Activated CD8-positive, alpha-beta T cell treated with anti-CD3 and anti-CD28 coated beads, Interleukin-2, amount 10 ng/mL, durations not matched to agents 7 days and 5 days (primary cell): ENCODE results near the gene PHC3. TPM values are rescaled to one million over a fixed set of nuclear protein-coding genes. Genes with fewer than 3 reads are reported as not detected.
"Not testable (repeated sequence)": the region's sequence is repeated elsewhere in the genome, so short reads cannot be mapped to it uniquely, and the experiment has no call there.

ENCODE experiments used
- ATAC-seq: fragments of 150-1000 bp; cut with Tn5 transposase; one replicate; pipeline ENCODE4 v1.10.0; 2021; ENCODE audit warnings: moderate library complexity
- CTCF ChIA-PET: fragments of 350-600 bp; sonication (Branson Sonifier 250); formaldehyde crosslinking; loops from one replicate; lab custom pipeline; 2021; ENCODE audit warnings: antibody characterized with exemption; lab: Charles Lee
- POLR2A ChIA-PET: fragments of 350-600 bp; sonication (Branson Sonifier 250); formaldehyde crosslinking; loops from one replicate; lab custom pipeline; 2021; ENCODE audit warnings: antibody characterized with exemption; lab: Charles Lee
- DNase-seq: peaks from one replicate; pipeline ENCODE4 v3.0.0-alpha.2; 2020
- H3K27ac Mint-ChIP-seq: one replicate; pipeline ENCODE4 v1.8.0; 2021; ENCODE audit warnings: mild to moderate bottlenecking, mixed read lengths
- H3K27me3 Mint-ChIP-seq: one replicate; pipeline ENCODE4 v1.8.0; 2021; ENCODE audit warnings: low read depth, mixed read lengths
- H3K36me3 Mint-ChIP-seq: one replicate; pipeline ENCODE4 v1.8.0; 2021; ENCODE audit warnings: low read depth, mixed read lengths
- H3K4me1 Mint-ChIP-seq: one replicate; pipeline ENCODE4 v1.8.0; 2021; ENCODE audit warnings: low read depth, mixed read lengths
- H3K4me3 Mint-ChIP-seq: one replicate; pipeline ENCODE4 v1.8.0; 2021; ENCODE audit warnings: mild to moderate bottlenecking, mixed read lengths
- H3K9me3 Mint-ChIP-seq: one replicate; pipeline ENCODE4 v1.8.0; 2022; ENCODE audit warnings: mixed read lengths; ENCODE audit not compliant: insufficient read depth
- total RNA-seq, 2 experiments: library from RNA; stranded (reverse); gene quantifications; one replicate each; pipeline ENCODE4 v1.2.3, GENCODE V29; 2021

The PHC3 gene
- total RNA-seq, 2 experiments from 2014 or later: 54.0 to 68.1 TPM

GRCh38 chr3:170207717-170208116 is 26.2 kb upstream of the PHC3 start:
- Mint-ChIP-seq H3K4me1 (no peaks in the 10 kb centered on the region), H3K9me3 (no peaks in the 10 kb centered on the region), H3K36me3 (no peaks in the 10 kb centered on the region), H3K27me3 (peaks cover 12% of the 10 kb centered on the region), H3K27ac (no peak overlapping the region), H3K4me3 (no peak overlapping the region)
- DNase-seq (no peak), ATAC-seq (no peak)
- ChIA-PET POLR2A (no interaction called here), CTCF (no interaction called here)

DNA sequence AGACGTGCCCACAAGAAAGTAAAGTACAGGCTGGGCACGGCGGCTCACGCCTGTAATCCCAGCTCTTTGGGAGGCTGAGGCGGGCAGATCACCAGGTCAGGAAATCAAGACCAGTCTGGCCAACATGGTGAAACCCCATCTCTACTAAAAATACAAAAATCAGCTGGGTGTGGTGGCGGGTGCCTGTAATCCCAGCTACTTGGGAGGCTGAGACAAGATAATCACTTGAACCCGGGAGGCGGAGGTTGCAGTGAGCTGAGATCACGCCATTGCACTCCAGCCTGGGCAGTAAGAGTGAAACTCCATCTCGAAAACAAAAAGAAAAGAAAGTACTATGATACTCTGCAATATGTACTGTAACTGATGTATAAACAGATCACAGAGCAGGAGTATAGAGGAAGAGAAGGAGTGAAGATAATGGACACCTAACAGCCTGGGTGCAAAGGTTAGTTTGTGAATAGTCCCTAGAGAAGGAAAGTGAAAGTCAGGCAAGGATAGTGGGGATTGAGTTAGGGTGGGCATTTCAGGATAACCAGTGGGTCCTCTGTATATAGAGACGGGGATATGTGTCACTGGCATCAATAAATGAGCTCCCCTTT is 24.7 kb upstream of the PHC3 start:
- H3K4me3 Mint-ChIP-seq, H3K4me1 Mint-ChIP-seq, DNase-seq, H3K27ac Mint-ChIP-seq, CTCF ChIA-PET, H3K9me3 Mint-ChIP-seq, POLR2A ChIA-PET, H3K36me3 Mint-ChIP-seq, ATAC-seq: not testable (repeated sequence)
- H3K27me3 Mint-ChIP-seq: peaks cover 12% of the 10 kb centered on the region

- Mint-ChIP-seq H3K27me3 (peaks cover 10% of the 10 kb centered on the region), H3K36me3 (no peaks in the 10 kb centered on the region), H3K9me3 (no peaks in the 10 kb centered on the region), H3K27ac (no peak overlapping the region), H3K4me1 (no peaks in the 10 kb centered on the region), H3K4me3 (no peak overlapping the region)
- no peak for ATAC-seq
- ChIA-PET POLR2A (no interaction called here), CTCF (no interaction called here)
- no peak for DNase-seq
Measured at GRCh38 chr3:170205302-170205701, 23.8 kb upstream of the PHC3 start.

DNA sequence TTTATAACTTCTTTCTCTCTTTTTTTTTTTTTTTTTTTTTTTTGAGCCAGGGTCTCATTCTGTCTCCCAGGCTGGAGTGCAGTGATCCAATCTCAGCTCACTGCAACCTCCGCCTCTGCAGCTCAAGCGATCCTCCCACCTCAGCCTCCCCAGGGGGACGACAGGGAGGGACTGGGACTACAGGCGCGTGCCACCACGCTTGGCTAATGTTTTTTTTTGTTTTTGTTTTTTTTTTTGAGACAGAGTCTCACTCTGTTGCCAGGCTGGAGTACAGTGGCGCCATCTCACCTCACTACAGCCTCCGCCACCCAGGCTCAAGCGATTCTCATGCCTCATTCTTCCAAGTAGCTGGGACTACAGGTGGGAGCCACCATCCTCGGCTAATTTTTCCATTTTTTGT is 23.0 kb upstream of the PHC3 start:
- Mint-ChIP-seq H3K4me1 (no peaks in the 10 kb centered on the region), H3K4me3 (no peak overlapping the region), H3K36me3 (no peaks in the 10 kb centered on the region), H3K27ac (no peak overlapping the region), H3K9me3 (no peaks in the 10 kb centered on the region), H3K27me3 (peaks cover 10% of the 10 kb centered on the region)
- DNase-seq (no peak), ATAC-seq (no peak)
- POLR2A ChIA-PET: no interaction called here
- CTCF ChIA-PET: no interaction called here

GRCh38 chr3:170204023-170204472 is 22.5 kb upstream of the PHC3 start:
- Mint-ChIP-seq H3K27ac (no peak overlapping the region), H3K4me1 (no peaks in the 10 kb centered on the region), H3K9me3 (no peaks in the 10 kb centered on the region), H3K27me3 (peaks cover 13% of the 10 kb centered on the region), H3K36me3 (no peaks in the 10 kb centered on the region), H3K4me3 (no peak overlapping the region)
- ATAC-seq (no peak), DNase-seq (no peak)
- POLR2A ChIA-PET: no interaction called here
- CTCF ChIA-PET: no interaction called here

DNA sequence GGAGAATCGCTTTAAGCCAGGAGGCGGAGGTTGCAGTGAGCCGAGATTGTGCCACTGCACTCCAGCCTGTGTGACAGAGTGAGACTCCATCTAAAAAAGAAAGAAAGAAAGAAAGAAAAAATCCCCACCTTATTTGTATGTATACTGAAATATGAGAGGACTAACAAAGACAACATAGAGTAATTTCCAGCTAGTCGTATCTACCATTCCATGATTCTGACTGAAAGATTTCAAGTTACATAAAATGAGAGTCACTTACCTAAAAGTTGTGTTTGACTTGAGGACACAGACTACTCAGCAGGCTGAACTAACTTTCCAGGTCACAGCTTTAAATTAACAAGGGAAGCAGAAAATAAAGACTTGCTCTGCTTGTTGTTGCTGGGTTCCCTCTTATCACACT is 21.9 kb upstream of the PHC3 start:
- no peak overlapping the region for H3K4me3 Mint-ChIP-seq
- ChIA-PET POLR2A (no interaction called here), CTCF (interaction anchor here (0.9 kb wide), 1 partner anchor 15 kb away, joined by 3 read pairs; no protein-coding TSS in a partner anchor)
- H3K27ac Mint-ChIP-seq: no peak overlapping the region
- no peaks in the 10 kb centered on the region for H3K36me3 Mint-ChIP-seq
- DNase-seq: no peak
- H3K9me3 Mint-ChIP-seq: no peaks in the 10 kb centered on the region
- H3K4me1 Mint-ChIP-seq: no peaks in the 10 kb centered on the region
- ATAC-seq: no peak
- H3K27me3 Mint-ChIP-seq: peaks cover 16% of the 10 kb centered on the region

DNA sequence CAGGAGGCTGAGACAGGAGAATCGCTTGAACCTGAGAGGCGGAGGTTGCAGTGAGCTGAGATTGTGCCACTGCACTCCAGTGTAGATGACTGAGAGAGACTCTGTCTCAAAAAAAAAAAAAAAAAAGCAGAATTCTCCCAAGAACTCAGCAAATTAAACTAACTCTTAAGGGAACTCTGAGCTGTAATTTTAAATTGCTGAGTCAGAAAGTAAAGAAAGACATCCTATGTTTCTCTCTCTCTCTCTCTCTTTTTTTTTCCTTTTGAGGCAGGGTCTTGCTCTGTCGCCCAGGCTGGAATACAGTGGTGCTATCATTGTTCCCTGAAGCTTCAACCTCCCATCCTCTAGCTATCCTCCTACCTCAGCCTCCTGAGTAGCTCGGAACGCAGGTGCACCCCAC is 20.0 kb upstream of the PHC3 start:
- no peak overlapping the region for H3K27ac Mint-ChIP-seq
- H3K27me3 Mint-ChIP-seq: peaks cover 15% of the 10 kb centered on the region
- no peaks in the 10 kb centered on the region for H3K4me1 Mint-ChIP-seq
- H3K36me3 Mint-ChIP-seq: no peaks in the 10 kb centered on the region
- no peak for DNase-seq
- no peaks in the 10 kb centered on the region for H3K9me3 Mint-ChIP-seq
- ChIA-PET POLR2A (interaction anchor here (0.6 kb wide), 1 partner anchor 88 kb away, joined by 3 read pairs; no protein-coding TSS in a partner anchor), CTCF (no interaction called here)
- H3K4me3 Mint-ChIP-seq: no peak overlapping the region
- ATAC-seq: no peak

- no peak for ATAC-seq
- Mint-ChIP-seq H3K4me3 (no peak overlapping the region), H3K27me3 (peaks cover 14% of the 10 kb centered on the region), H3K36me3 (no peaks in the 10 kb centered on the region), H3K27ac (no peak overlapping the region), H3K9me3 (no peaks in the 10 kb centered on the region), H3K4me1 (no peaks in the 10 kb centered on the region)
- DNase-seq: no peak
- ChIA-PET CTCF (no interaction called here), POLR2A (interaction anchor here (0.6 kb wide), 1 partner anchor 88 kb away, joined by 3 read pairs; no protein-coding TSS in a partner anchor)
Measured at GRCh38 chr3:170200987-170201386, 19.5 kb upstream of the PHC3 start.

- H3K36me3 Mint-ChIP-seq: no peaks in the 10 kb centered on the region
- ChIA-PET POLR2A (no interaction called here), CTCF (no interaction called here)
- H3K4me3 Mint-ChIP-seq: no peak overlapping the region
- ATAC-seq (no peak), DNase-seq (no peak)
- no peaks in the 10 kb centered on the region for H3K4me1 Mint-ChIP-seq
- peaks cover 22% of the 10 kb centered on the region for H3K27me3 Mint-ChIP-seq
- no peaks in the 10 kb centered on the region for H3K9me3 Mint-ChIP-seq
- no peak overlapping the region for H3K27ac Mint-ChIP-seq
Measured at GRCh38 chr3:170196833-170197232, 15.3 kb upstream of the PHC3 start.

GRCh38 chr3:170195759-170196158 is 14.2 kb upstream of the PHC3 start:
- H3K4me1 Mint-ChIP-seq, CTCF ChIA-PET, H3K9me3 Mint-ChIP-seq, H3K4me3 Mint-ChIP-seq, H3K36me3 Mint-ChIP-seq, POLR2A ChIA-PET, H3K27ac Mint-ChIP-seq, ATAC-seq, DNase-seq: not testable (repeated sequence)
- peaks cover 22% of the 10 kb centered on the region for H3K27me3 Mint-ChIP-seq

GRCh38 chr3:170189398-170190256 is 8.1 kb upstream of the PHC3 start:
- Mint-ChIP-seq H3K4me3 (no peak overlapping the region), H3K27ac (no peak overlapping the region), H3K27me3 (peaks cover 5% of the 10 kb centered on the region), H3K36me3 (no peaks in the 10 kb centered on the region), H3K4me1 (peaks cover 9% of the 10 kb centered on the region), H3K9me3 (no peaks in the 10 kb centered on the region)
- ChIA-PET CTCF (interaction anchor here (0.6 to 1.5 kb wide), 6 partner anchors 8 to 1932 kb away, joined by 3 to 6 read pairs (median 3); partner anchors contain the start of gene PHC3), POLR2A (no interaction called here)
- no peak for DNase-seq
- ATAC-seq: no peak
